GM19397 (cell line): ENCODE results near the gene MMP24OS.

Experiments used
- ATAC-seq: cut with Tn5 transposase; IDR thresholded peaks from one replicate; pipeline ENCODE4 v1.9.1; 2021; ENCODE audit warnings: mild to moderate bottlenecking, moderate library complexity; ENCODE audit not compliant: unreplicated experiment

The MMP24OS gene

GRCh38 chr20:35291654-35292503, 14.0 kb upstream of the MMP24OS start, which contains the start of gene FAM83C:
Gene FAM83C (minus strand): TSS chr20:35292425. CDS start chr20:35292304, 121 bp downstream.
- no peak for ATAC-seq

- ATAC-seq: no peak
These were observed 13.0 kb upstream of the MMP24OS start for GRCh38 chr20:35290887-35291417.

GRCh38 chr20:35290186-35290886, 12.4 kb upstream of the MMP24OS start:
- ATAC-seq: no peak

GRCh38 chr20:35288325-35289060, 10.6 kb upstream of the MMP24OS start:
- no peak for ATAC-seq

GRCh38 chr20:35287509-35288324, 9.8 kb upstream of the MMP24OS start:
- no peak for ATAC-seq

- ATAC-seq: no peak
These were observed 9.1 kb upstream of the MMP24OS start for GRCh38 chr20:35286899-35287508.

- ATAC-seq: no peak
These were observed 8.4 kb upstream of the MMP24OS start for GRCh38 chr20:35286077-35286898.

GRCh38 chr20:35285806-35286076, 7.8 kb upstream of the MMP24OS start:
- ATAC-seq: no peak

GRCh38 chr20:35284992-35285805, 7.3 kb upstream of the MMP24OS start:
- no peak for ATAC-seq

- ATAC-seq: peak; percentile 82
These were observed 6.5 kb upstream of the MMP24OS start, which contains the start of gene EIF6 for GRCh38 chr20:35284267-35284991. Gene EIF6 (minus strand): TSS chr20:35284772. CDS start chr20:35284487, 285 bp downstream.

GRCh38 chr20:35283441-35284266, 5.7 kb upstream of the MMP24OS start:
- ATAC-seq: peak; percentile 15

- ATAC-seq: no peak
These were observed 3.7 kb upstream of the MMP24OS start for GRCh38 chr20:35281506-35282101.

GRCh38 chr20:35280523-35280922, 2.6 kb upstream of the MMP24OS start:
- ATAC-seq: no peak

GRCh38 chr20:35279533-35280174, 1.7 kb upstream of the MMP24OS start:
- ATAC-seq: no peak

GRCh38 chr20:35279040-35279439, 1.1 kb upstream of the MMP24OS start:
- no peak for ATAC-seq

- no peak for ATAC-seq
These were observed 795 bp downstream of the MMP24OS start for GRCh38 chr20:35277127-35277526.
